Smooth muscle cell (in vitro differentiated cells): Measurements from ENCODE around the gene SYK. TPM values are rescaled to one million over a fixed set of nuclear protein-coding genes. Genes with fewer than 3 reads are reported as not detected.

Source experiments
- DNase-seq: peaks from one replicate; lab custom pipeline; 2025; ENCODE audit not compliant: unreplicated experiment; lab: John Stamatoyannopoulos, UW
- H2AFZ ChIP-seq: fragments of 200-600 bp; sonication (generic); 2 replicates; pipeline ENCODE4 v1.6.0; 2016; ENCODE audit warnings: antibody characterized with exemption, low read depth, mild to moderate bottlenecking
- H3F3A ChIP-seq: fragments of 200-600 bp; sonication (generic); 2 replicates; pipeline ENCODE4 v1.6.0; 2017; ENCODE audit warnings: antibody characterized with exemption, low read depth
- H3K27ac ChIP-seq: fragments of 200-600 bp; sonication (generic); 2 replicates; pipeline ENCODE4 v1.5.1; 2016; ENCODE audit warnings: low read depth, mild to moderate bottlenecking
- H3K27me3 ChIP-seq: fragments of 200-600 bp; sonication (generic); 2 replicates; pipeline ENCODE4 v1.6.1; 2016; ENCODE audit warnings: low read depth, mild to moderate bottlenecking
- H3K36me3 ChIP-seq: fragments of 200-600 bp; sonication (generic); 2 replicates; pipeline ENCODE4 v1.5.1; 2016; ENCODE audit warnings: low read depth
- H3K4me1 ChIP-seq: fragments of 200-600 bp; sonication (generic); 2 replicates; pipeline ENCODE4 v1.5.1; 2016; ENCODE audit warnings: low read depth
- H3K4me2 ChIP-seq: fragments of 200-600 bp; sonication (generic); 2 replicates; pipeline ENCODE4 v1.6.0; 2016; ENCODE audit warnings: mild to moderate bottlenecking
- H3K4me3 ChIP-seq: fragments of 200-600 bp; sonication (generic); 2 replicates; pipeline ENCODE4 v1.5.1; 2016; ENCODE audit warnings: mild to moderate bottlenecking
- H3K79me2 ChIP-seq: fragments of 200-600 bp; sonication (generic); 2 replicates; pipeline ENCODE4 v1.6.0; 2016; ENCODE audit warnings: low read depth, mild to moderate bottlenecking
- H3K9ac ChIP-seq: fragments of 200-600 bp; sonication (generic); 2 replicates; pipeline ENCODE4 v1.6.0; 2016; ENCODE audit warnings: low read depth
- H3K9me3 ChIP-seq: fragments of 200-600 bp; sonication (generic); replicated peaks from 2 replicates; pipeline ENCODE4 v1.5.1; 2016; ENCODE audit warnings: low read depth
- H4K20me1 ChIP-seq: fragments of 200-600 bp; sonication (generic); 2 replicates; pipeline ENCODE4 v1.6.0; 2016; ENCODE audit warnings: low read depth
- CTCF ChIP-seq: fragments of 200-600 bp; sonication (generic); IDR thresholded peaks from 2 replicates; pipeline ENCODE4 v1.5.1; 2017; ENCODE audit warnings: borderline replicate concordance, mild to moderate bottlenecking, antibody characterized with exemption; ENCODE audit not compliant: insufficient read depth, poor library complexity, severe bottlenecking
- WGBS: methylation state at CpG from one replicate; pipeline ENCODE4 v1.1.7; 2016; ENCODE audit warnings: low lambda C conversion rate; 5-methylcytosine and 5-hydroxymethylcytosine counted together
- polyA plus RNA-seq: library from polyadenylated mRNA; unstranded; fragments of >200 nt; fragmentation: Nextera tagmentation; extraction: Ambion mirVana; gene quantifications from 2 replicates; pipeline ENCODE4 v1.2.1, GENCODE V29; 2016
- total RNA-seq: library from RNA; depleted of rRNA; stranded (reverse); fragments of >200 nt; gene quantifications from 2 replicates; pipeline ENCODE4 v1.2.3, GENCODE V29; 2014

Gene SYK
- total and polyA plus RNA-seq, 2 experiments from 2014 or later, result 0.09 TPM; not detected in 1

GRCh38 chr9:90851444-90851843 is 49.8 kb downstream of the SYK start:
- H3K27me3 ChIP-seq, result no peaks in the 10 kb centered on the region
- H3K9ac ChIP-seq, result no peak overlapping the region
- H2AFZ ChIP-seq, result no peak overlapping the region
- no peaks in the 10 kb centered on the region for H4K20me1 ChIP-seq
- H3K4me1 ChIP-seq, result no peaks in the 10 kb centered on the region
- H3K27ac ChIP-seq, result no peak overlapping the region
- no peak for DNase-seq
- no peak overlapping the region for H3K4me2 ChIP-seq
- no peaks in the 10 kb centered on the region for H3K9me3 ChIP-seq
- H3F3A ChIP-seq, result no peaks in the 10 kb centered on the region
- no peak overlapping the region for H3K4me3 ChIP-seq
- no peaks in the 10 kb centered on the region for H3K36me3 ChIP-seq
- TF ChIP-seq CTCF, result no peak
- 76% methylated on average over 5 of the region's 5 CpGs for WGBS
- no peaks in the 10 kb centered on the region for H3K79me2 ChIP-seq

- Histone ChIP-seq H3K4me3 (no peak overlapping the region), H3K79me2 (no peaks in the 10 kb centered on the region), H3K27ac (no peak overlapping the region), H3K9me3 (no peaks in the 10 kb centered on the region), H3K4me1 (no peaks in the 10 kb centered on the region), H3K9ac (no peak overlapping the region), H3F3A (no peaks in the 10 kb centered on the region), H3K4me2 (no peak overlapping the region), H4K20me1 (no peaks in the 10 kb centered on the region), H3K27me3 (no peaks in the 10 kb centered on the region), H2AFZ (no peak overlapping the region), H3K36me3 (no peaks in the 10 kb centered on the region)
- no peak for TF ChIP-seq CTCF
- DNase-seq, result no peak
- 94% methylated on average over 10 of the region's 10 CpGs for WGBS
Measured at GRCh38 chr9:90853945-90854344, 52.3 kb downstream of the SYK start.

GRCh38 chr9:90854637-90855175 is 53.1 kb downstream of the SYK start:
- no peaks in the 10 kb centered on the region for H3K36me3 ChIP-seq
- no peaks in the 10 kb centered on the region for H3K27me3 ChIP-seq
- H4K20me1 ChIP-seq, result no peaks in the 10 kb centered on the region
- H3K4me2 ChIP-seq, result no peak overlapping the region
- TF ChIP-seq CTCF, result no peak
- no peak overlapping the region for H3K4me3 ChIP-seq
- H3K4me1 ChIP-seq, result no peaks in the 10 kb centered on the region
- no peaks in the 10 kb centered on the region for H3F3A ChIP-seq
- H3K27ac ChIP-seq, result no peak overlapping the region
- DNase-seq, result no peak
- no peaks in the 10 kb centered on the region for H3K79me2 ChIP-seq
- 92% methylated on average over 8 of the region's 8 CpGs for WGBS
- no peak overlapping the region for H3K9ac ChIP-seq
- H3K9me3 ChIP-seq, result no peaks in the 10 kb centered on the region
- H2AFZ ChIP-seq, result no peak overlapping the region

- Histone ChIP-seq H4K20me1 (no peaks in the 10 kb centered on the region), H3K27me3 (no peaks in the 10 kb centered on the region), H3K27ac (no peak overlapping the region), H3K9ac (no peak overlapping the region), H2AFZ (no peak overlapping the region), H3K79me2 (no peaks in the 10 kb centered on the region), H3K4me3 (no peak overlapping the region), H3K36me3 (no peaks in the 10 kb centered on the region), H3K9me3 (no peaks in the 10 kb centered on the region), H3K4me2 (no peak overlapping the region), H3K4me1 (no peaks in the 10 kb centered on the region), H3F3A (no peaks in the 10 kb centered on the region)
- no peak for DNase-seq
- no peak for TF ChIP-seq CTCF
- WGBS, result 85% methylated on average over 5 of the region's 5 CpGs
Measured at GRCh38 chr9:90855208-90855902, 53.7 kb downstream of the SYK start.
